Effector memory CD8-positive, alpha-beta T cell (primary cell): ENCODE measurements around the gene KLHDC10.
A peak's percentile ranks its signal among the peaks of the same experiment; 100 is the strongest.

Experiments
- ATAC-seq: fragments of 150-1000 bp; cut with Tn5 transposase; replicated peaks from 2 replicates; pipeline ENCODE4 v1.10.0; 2021; ENCODE audit warnings: mild to moderate bottlenecking, moderate library complexity
- DNase-seq, 3 experiments: peaks; one replicate each; pipeline ENCODE4 v3.0.0; 2021
- H3K27ac Mint-ChIP-seq, 2 donors: one replicate each; pipeline ENCODE4 v1.8.0; 2022; ENCODE audit warnings: mild to moderate bottlenecking in 2 of 2, mixed read lengths in 2 of 2, moderate library complexity in 2 of 2
- H3K27me3 Mint-ChIP-seq, 2 donors: one replicate each; pipeline ENCODE4 v1.8.0; 2022; ENCODE audit warnings: mixed read lengths in 2 of 2
- H3K36me3 Mint-ChIP-seq: one replicate; pipeline ENCODE4 v1.8.0; 2022; ENCODE audit warnings: mild to moderate bottlenecking, moderate library complexity, mixed read lengths; ENCODE audit not compliant: insufficient read depth
- H3K4me1 Mint-ChIP-seq, 2 donors: one replicate each; pipeline ENCODE4 v1.8.0; 2022; ENCODE audit warnings: low read depth in 2 of 2, mixed read lengths in 2 of 2
- H3K4me3 Mint-ChIP-seq, 2 donors: one replicate each; pipeline ENCODE4 v1.8.0; 2022; ENCODE audit warnings: mild to moderate bottlenecking in 2 of 2, mixed read lengths in 2 of 2, moderate library complexity in 2 of 2
- H3K9me3 Mint-ChIP-seq, 2 donors: one replicate each; pipeline ENCODE4 v1.8.0; 2022; ENCODE audit warnings: mixed read lengths in 2 of 2

The KLHDC10 gene

GRCh38 chr7:130153211-130153908 is 83.0 kb downstream of the KLHDC10 start:
- DNase-seq (no peak), ATAC-seq (no peak)
- no peak overlapping the region for H3K4me3 Mint-ChIP-seq
- H3K27me3 Mint-ChIP-seq = no peaks in the 10 kb centered on the region
- no peaks in the 10 kb centered on the region for H3K9me3 Mint-ChIP-seq
- peaks cover 10% of the 10 kb centered on the region for H3K36me3 Mint-ChIP-seq
- H3K4me1 Mint-ChIP-seq = no peaks in the 10 kb centered on the region
- H3K27ac Mint-ChIP-seq = no peak overlapping the region

- Mint-ChIP-seq H3K27ac (no peak overlapping the region), H3K36me3 (peaks cover 6% of the 10 kb centered on the region), H3K27me3 (no peaks in the 10 kb centered on the region), H3K4me3 (no peak overlapping the region), H3K4me1 (no peaks in the 10 kb centered on the region), H3K9me3 (no peaks in the 10 kb centered on the region)
- no peak for DNase-seq
- ATAC-seq = no peak
Observed at GRCh38 chr7:130154131-130154500, 83.8 kb downstream of the KLHDC10 start.

GRCh38 chr7:130154501-130155317 is 84.4 kb downstream of the KLHDC10 start:
- no peaks in the 10 kb centered on the region for H3K27me3 Mint-ChIP-seq
- ATAC-seq (no peak), DNase-seq (no peak)
- peaks cover 10% of the 10 kb centered on the region for H3K36me3 Mint-ChIP-seq
- H3K9me3 Mint-ChIP-seq = no peaks in the 10 kb centered on the region
- no peak overlapping the region for H3K4me3 Mint-ChIP-seq
- H3K4me1 Mint-ChIP-seq = no peaks in the 10 kb centered on the region
- H3K27ac Mint-ChIP-seq = no peak overlapping the region

GRCh38 chr7:130156140-130156539 is 85.8 kb downstream of the KLHDC10 start:
- Mint-ChIP-seq H3K36me3 (peaks cover 4% of the 10 kb centered on the region), H3K4me1 (no peaks in the 10 kb centered on the region), H3K27ac (no peak overlapping the region), H3K4me3 (no peak overlapping the region), H3K27me3 (no peaks in the 10 kb centered on the region), H3K9me3 (no peaks in the 10 kb centered on the region)
- ATAC-seq = no peak
- no peak for DNase-seq

- Mint-ChIP-seq H3K4me3 (no peak overlapping the region), H3K27ac (no peak overlapping the region), H3K4me1 (no peaks in the 10 kb centered on the region), H3K36me3 (peaks cover 16% of the 10 kb centered on the region), H3K9me3 (no peaks in the 10 kb centered on the region), H3K27me3 (no peaks in the 10 kb centered on the region)
- ATAC-seq (no peak), DNase-seq (no peak)
Observed at GRCh38 chr7:130157700-130158099, 87.4 kb downstream of the KLHDC10 start.

- Mint-ChIP-seq H3K4me1 (no peaks in the 10 kb centered on the region), H3K36me3 (peaks cover 35% of the 10 kb centered on the region), H3K27me3 (no peaks in the 10 kb centered on the region), H3K27ac (no peak overlapping the region), H3K9me3 (no peaks in the 10 kb centered on the region), H3K4me3 (no peak overlapping the region)
- DNase-seq (no peak), ATAC-seq (no peak)
Observed at GRCh38 chr7:130160023-130160422, 89.7 kb downstream of the KLHDC10 start.

- Mint-ChIP-seq H3K27me3 (no peaks in the 10 kb centered on the region), H3K27ac (no peak overlapping the region), H3K36me3 (peaks cover 39% of the 10 kb centered on the region), H3K9me3 (no peaks in the 10 kb centered on the region), H3K4me1 (no peaks in the 10 kb centered on the region), H3K4me3 (no peak overlapping the region)
- DNase-seq = no peak
- no peak for ATAC-seq
Observed at GRCh38 chr7:130160455-130160854, 90.1 kb downstream of the KLHDC10 start.

- no peak overlapping the region for H3K27ac Mint-ChIP-seq
- H3K27me3 Mint-ChIP-seq = no peaks in the 10 kb centered on the region
- DNase-seq = no peak
- H3K4me3 Mint-ChIP-seq = no peak overlapping the region
- peaks cover 56% of the 10 kb centered on the region for H3K36me3 Mint-ChIP-seq
- ATAC-seq = no peak
- no peaks in the 10 kb centered on the region for H3K4me1 Mint-ChIP-seq
- no peaks in the 10 kb centered on the region for H3K9me3 Mint-ChIP-seq
Observed at GRCh38 chr7:130162196-130162595, 91.9 kb downstream of the KLHDC10 start.

GRCh38 chr7:130174237-130174959 is 104.1 kb downstream of the KLHDC10 start:
- no peak overlapping the region for H3K27ac Mint-ChIP-seq
- DNase-seq (no peak), ATAC-seq (no peak)
- H3K27me3 Mint-ChIP-seq = no peaks in the 10 kb centered on the region
- no peak overlapping the region for H3K4me3 Mint-ChIP-seq
- peaks cover 77% of the 10 kb centered on the region for H3K36me3 Mint-ChIP-seq
- no peaks in the 10 kb centered on the region for H3K9me3 Mint-ChIP-seq
- H3K4me1 Mint-ChIP-seq = no peaks in the 10 kb centered on the region

- no peaks in the 10 kb centered on the region for H3K27me3 Mint-ChIP-seq
- H3K27ac Mint-ChIP-seq = no peak overlapping the region
- ATAC-seq (no peak), DNase-seq (no peak)
- H3K36me3 Mint-ChIP-seq = peaks cover 66% of the 10 kb centered on the region
- no peak overlapping the region for H3K4me3 Mint-ChIP-seq
- H3K4me1 Mint-ChIP-seq = peaks cover 6% of the 10 kb centered on the region in 2 donors
- H3K9me3 Mint-ChIP-seq = no peaks in the 10 kb centered on the region
Observed at GRCh38 chr7:130178251-130178650, 107.9 kb downstream of the KLHDC10 start.

- no peak overlapping the region for H3K27ac Mint-ChIP-seq
- H3K4me3 Mint-ChIP-seq = no peak overlapping the region
- peaks cover 6% of the 10 kb centered on the region in 2 donors for H3K4me1 Mint-ChIP-seq
- DNase-seq (no peak), ATAC-seq (no peak)
- H3K27me3 Mint-ChIP-seq = no peaks in the 10 kb centered on the region
- peaks cover 63% of the 10 kb centered on the region for H3K36me3 Mint-ChIP-seq
- H3K9me3 Mint-ChIP-seq = no peaks in the 10 kb centered on the region
Observed at GRCh38 chr7:130179631-130180030, 109.3 kb downstream of the KLHDC10 start.

GRCh38 chr7:130180571-130181262 is 110.4 kb downstream of the KLHDC10 start:
- peaks cover 6% of the 10 kb centered on the region in 2 donors for H3K4me1 Mint-ChIP-seq
- peaks cover 62% of the 10 kb centered on the region for H3K36me3 Mint-ChIP-seq
- H3K4me3 Mint-ChIP-seq = no peak overlapping the region
- no peaks in the 10 kb centered on the region for H3K27me3 Mint-ChIP-seq
- H3K9me3 Mint-ChIP-seq = no peaks in the 10 kb centered on the region
- ATAC-seq (no peak), DNase-seq (no peak)
- H3K27ac Mint-ChIP-seq = peak overlapping the region in 1 of 2 donors; percentile 44

GRCh38 chr7:130181263-130181605 is 110.9 kb downstream of the KLHDC10 start:
- no peak for ATAC-seq
- Mint-ChIP-seq H3K4me1 (peaks cover 6 to 7% of the 10 kb centered on the region in 2 donors), H3K36me3 (peaks cover 56% of the 10 kb centered on the region), H3K4me3 (no peak overlapping the region), H3K27me3 (no peaks in the 10 kb centered on the region), H3K9me3 (no peaks in the 10 kb centered on the region), H3K27ac (no peak overlapping the region)
- no peak for DNase-seq
